Fibroblast of gingiva (primary cell): ENCODE results near the gene LBH.
"Not testable (repeated sequence)": the region's sequence is repeated elsewhere in the genome, so short reads cannot be mapped to it uniquely, and the experiment has no call there.

Experiments
- DNase-seq: peaks from one replicate; pipeline ENCODE4 v3.0.0-alpha.2; 2011; ENCODE audit warnings: low read depth

Gene LBH

DNA sequence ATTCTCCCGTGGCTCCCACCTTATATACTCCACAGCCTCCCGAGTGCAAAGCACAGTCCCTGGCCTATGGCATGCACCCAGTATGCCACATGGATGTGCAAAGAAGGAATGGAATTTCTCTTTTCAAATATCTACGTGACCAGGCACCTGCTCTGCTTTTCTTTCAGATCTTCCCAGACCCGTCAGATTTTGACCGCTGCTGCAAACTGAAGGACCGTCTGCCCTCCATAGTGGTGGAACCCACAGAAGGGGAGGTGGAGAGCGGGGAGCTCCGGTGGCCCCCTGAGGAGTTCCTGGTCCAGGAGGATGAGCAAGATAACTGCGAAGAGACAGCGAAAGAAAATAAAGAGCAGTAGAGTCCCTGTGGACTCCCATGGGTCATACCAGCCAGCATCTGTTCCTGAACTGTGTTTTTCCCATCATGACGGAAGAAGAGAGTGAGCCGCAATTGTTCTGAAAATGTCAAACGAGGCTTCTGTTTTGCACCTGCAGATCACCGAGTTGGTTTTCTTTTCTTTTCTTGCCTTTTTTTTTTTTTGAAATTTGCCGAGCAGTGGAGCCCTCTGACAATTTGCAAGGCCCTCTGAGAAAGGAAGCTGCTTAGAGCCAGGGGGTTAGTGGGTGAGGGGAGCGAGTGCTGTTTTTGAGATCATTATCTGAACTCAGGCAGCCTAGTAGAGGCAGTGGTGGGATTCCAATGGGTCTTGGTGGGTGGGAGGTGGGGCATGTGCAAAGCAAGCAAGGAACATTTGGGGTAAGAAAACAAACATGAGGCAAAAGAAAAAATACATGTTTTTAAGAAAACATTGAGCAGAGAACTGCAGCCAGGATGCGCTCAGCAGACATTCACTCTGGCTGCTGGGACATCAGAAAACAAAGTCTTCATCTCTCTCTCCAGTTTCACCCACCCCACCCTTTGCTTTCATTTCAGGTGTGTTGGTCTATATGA, 26.2 kb downstream of the LBH start:
- DNase-seq = no peak

GRCh38 chr2:30259071-30259470, 27.7 kb downstream of the LBH start:
- DNase-seq = no peak

DNA sequence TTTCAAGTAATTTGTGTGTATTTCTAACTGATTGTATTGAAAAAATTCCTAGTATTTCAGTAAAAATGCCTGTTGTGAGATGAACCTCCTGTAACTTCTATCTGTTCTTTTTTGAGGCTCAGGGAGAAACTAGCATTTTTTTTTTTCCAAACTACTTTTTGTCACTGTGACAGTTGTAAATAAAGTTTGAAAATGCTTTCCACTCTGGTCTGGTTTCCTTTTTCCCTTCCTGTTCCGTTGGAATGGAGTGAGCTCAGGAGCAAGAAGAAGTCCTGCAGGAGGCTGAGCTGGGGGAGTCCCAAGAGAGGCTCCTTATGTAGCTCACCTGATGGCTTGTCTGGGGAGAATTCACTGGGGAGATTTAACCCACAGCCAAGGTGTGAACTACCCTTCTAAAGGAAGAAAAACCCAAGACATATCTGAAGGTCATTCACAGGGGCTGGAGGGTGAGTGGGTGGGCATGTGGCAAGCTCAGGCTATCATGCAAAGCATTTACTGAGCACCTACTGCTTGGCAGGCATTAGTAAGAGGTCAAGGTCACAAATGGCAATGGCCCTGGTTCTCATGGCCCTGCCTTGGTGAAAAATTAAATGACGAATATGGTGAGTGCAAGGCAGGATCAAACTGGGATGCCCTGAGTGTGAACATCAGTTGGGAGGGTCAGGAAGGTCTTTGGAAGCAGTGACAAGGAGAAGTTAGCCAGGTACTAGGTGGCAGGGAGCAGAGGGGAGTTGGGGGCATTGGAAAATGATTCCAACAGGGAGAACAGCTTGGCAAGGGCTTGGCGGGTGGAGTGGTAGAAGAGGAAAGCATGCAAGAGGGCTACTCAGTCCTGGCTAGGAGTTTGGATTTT, 28.7 kb downstream of the LBH start:
- no peak for DNase-seq

- DNase-seq = no peak
Observed at GRCh38 chr2:30260941-30261340, 29.6 kb downstream of the LBH start.

DNA sequence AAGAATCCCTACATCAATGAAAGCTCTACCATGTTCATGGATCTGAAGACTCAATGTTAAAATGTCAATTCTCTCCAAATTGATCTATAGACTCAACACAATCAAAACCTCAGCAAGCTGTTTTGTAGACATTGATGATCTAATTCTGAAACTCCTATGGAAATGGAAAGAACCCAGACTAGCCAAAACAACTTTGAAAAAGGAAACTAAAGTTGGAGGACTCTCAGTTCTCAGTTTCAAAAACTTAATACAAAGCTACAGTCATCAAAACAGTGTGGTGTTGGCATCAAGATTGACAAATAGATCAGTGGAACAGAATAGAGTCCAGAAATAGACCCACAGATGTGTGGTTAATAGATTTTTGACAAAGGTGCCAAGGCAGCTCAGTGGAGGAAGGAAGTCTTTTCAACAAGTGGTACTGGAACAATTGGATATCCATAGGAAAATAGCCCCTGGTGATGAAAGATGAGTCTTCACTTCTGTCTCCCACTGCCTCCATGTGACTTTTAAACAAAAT, 30.4 kb downstream of the LBH start:
- no peak for DNase-seq

DNA sequence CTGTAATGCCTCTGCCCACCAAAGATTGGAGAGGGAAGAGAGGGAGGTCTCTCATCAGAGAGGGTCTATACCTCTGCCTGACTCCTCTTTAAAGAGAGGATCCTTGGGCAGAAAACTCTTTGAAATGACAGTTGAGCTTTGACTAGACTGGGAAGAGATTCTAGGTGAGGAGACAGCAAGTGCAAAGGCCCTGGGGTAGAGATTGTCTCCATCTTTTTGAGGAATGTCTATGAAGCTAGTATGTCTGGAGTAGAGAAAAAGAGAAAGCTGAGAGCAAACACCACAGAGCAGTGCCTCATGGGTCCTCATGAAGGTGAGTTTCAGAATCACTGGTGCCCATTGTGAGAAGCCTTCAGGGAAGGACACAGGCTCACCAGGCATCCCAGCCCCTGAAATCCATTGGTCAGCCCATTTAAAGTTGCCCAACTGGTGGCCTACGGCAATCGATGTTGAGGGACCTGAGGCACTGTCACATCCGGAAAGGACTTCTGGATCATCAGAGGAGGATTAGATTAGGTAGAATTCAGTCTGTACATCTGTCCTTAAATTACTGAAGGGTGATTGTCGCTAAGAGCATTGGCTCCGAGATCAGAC, 31.5 kb downstream of the LBH start:
- DNase-seq = no peak

DNA sequence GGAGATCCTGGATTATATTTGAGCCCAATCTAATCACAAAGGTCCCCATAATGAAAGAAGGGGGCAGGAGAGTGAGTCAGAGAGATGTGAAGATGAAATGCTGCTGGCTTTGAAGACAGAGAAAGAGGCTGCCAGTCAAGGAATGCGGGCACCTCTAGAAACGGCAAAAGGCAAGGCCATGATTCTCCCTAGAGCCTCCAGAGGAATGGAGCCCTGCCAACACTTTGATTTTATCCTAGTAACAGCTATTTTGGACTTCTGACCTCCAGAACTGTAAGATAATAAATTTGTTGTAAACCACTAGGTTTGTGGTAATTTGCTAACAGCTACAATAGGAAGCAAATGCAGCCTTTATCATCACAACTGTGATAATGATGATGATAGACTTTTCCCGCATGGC, 32.9 kb downstream of the LBH start:
- DNase-seq = no peak

- no peak for DNase-seq
Observed at GRCh38 chr2:30265052-30266015, 34.0 kb downstream of the LBH start.

DNA sequence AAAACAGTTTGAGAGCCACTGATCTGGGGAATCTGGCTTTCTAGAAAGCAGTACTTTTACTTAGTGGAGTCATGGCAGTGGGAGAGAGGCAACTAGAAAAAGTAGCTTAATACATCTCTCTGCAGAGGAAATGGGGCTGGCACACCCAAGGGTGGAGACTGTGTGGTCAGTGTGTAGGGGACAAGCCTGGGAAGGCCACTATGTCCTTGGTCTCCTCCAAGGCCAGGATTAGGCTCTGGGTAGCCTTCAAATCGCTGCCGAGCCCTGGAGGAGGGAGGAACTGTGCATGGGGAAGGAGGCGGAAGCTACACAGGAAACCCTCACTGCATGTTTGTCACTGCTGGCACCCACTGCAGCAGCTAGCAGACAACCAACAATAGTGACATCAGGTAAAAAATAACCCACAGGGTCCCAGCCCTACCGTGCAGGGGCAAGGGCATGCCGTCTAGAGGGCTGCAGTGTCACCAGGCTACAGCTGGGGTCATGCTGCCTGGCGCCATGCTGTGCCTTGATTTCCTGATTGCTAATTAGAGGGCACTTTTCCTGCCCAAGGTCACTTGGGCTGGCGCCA, 34.8 kb downstream of the LBH start:
- DNase-seq = no peak

- DNase-seq = no peak
Observed at GRCh38 chr2:30266705-30267104, 35.4 kb downstream of the LBH start.

DNA sequence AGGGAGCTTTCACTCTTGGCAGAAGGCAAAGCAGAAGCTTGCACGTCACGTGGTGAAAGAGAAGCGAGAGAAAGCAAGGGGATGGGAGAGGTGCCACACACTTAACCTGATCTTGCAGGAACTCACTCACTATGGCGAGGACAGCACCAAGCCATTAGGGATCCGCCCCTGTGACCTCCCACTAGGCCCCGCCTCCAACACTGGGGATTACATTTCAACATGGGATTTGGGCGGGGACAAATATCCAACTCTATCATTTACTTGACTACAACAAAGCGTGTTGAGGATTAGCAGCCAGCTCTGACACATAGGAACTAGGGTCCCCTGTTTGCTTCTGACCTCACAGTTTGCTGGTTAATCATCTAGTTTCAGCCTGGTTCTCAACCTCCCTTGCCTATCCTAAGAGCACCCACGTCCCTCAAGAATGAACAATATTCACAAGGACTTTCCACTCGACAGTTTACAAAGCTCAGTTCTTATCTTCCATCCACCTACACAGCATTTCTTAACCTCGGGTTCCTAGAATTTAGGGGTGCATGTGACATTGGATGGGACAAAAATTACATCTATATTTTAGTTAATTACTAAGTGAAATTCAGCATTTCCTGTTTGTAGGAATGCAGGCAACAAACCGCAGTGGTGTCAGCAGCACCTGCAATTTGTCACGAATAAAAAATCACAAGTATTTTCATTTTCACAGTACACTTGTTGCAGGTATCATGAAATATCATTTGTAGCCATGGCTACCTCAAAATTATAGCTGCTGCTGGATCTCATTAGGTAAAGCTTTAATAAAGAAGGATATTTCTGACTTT, 36.0 kb downstream of the LBH start:
- DNase-seq = no peak

DNA sequence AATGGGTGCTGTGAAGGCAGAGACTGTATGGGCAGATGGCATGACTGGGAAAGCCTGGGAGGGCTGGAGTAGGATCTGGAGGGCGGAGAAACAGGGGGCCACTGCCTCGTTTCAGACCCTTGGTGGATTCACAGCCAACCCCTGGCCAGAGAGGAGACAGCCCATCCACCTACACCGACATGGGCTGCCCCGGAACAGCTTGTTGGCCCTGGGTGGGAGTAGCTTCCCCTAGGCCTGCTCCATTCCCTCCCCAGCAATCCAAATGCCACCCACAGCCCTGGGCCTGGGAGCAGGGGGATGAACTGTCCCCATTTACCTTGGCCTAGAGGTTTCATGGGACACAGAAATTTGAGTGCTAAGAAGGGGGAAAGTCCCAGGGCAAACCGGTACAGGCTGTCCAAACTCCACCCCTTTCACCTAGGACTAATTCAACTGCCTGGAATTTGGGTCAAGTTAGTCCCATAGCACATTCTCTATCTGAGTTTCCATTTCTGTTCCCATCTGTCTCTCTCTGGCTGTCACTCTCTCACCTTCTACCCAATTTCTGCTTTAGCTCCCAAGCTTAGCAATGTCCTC, 37.0 kb downstream of the LBH start:
- DNase-seq = no peak

GRCh38 chr2:30269114-30269770, 37.9 kb downstream of the LBH start:
- not testable (repeated sequence) for DNase-seq

DNA sequence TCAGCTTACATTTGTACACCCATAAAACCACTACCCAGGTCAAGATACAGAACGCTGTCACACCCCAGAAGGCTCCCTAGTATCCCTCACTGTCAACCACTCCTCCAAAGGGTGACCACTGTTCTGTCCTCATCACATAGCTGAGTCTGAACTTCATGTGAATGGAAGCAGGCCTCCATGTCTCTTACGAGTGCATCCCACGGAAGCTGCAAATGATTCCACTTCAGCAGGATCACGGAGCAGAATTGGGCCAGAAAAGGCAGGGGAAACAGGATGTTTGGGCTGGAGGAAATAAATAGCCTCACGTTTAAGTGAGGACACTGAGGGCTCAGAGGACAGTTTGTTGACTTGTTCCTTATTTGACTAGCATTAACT, 38.4 kb downstream of the LBH start:
- DNase-seq = no peak

DNA sequence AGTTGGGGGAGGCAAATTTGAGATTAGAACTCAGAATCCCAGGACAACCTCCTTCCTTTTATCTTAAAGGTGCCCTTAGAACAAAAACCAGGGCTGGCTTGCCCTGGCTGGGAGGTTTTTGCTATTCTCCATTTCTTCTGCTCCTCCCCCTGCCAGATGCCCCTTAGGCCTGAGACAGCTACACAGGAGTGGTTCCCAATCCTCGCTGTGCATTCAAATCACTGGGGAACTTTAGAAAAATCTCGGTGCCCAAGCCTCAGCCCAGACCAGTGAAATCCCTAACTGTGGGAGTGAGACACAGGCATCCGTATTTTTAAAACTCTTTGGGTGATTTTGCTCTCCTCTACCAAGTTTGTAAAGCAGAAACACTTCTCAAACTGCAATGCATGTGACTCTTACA, 38.8 kb downstream of the LBH start:
- no peak for DNase-seq

DNA sequence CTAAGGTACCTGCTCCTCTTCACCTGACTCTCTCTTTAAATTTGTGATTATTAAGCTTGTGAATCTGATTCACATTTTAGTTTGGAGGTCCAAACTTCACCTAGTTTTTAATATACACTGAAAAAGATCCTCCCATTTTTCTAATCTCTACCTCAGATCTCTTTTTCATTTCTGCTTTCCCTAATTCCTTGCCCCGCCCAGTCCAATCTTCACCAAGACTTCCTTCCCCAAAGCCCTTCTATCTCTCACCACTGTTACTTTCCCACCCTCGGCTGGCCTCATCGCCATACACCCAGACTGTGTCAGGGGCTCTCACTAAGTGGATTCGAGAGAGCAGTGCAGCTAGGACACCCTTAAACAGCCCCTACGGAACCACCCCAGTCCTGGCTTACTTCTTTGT, 40.0 kb downstream of the LBH start:
- no peak for DNase-seq

DNA sequence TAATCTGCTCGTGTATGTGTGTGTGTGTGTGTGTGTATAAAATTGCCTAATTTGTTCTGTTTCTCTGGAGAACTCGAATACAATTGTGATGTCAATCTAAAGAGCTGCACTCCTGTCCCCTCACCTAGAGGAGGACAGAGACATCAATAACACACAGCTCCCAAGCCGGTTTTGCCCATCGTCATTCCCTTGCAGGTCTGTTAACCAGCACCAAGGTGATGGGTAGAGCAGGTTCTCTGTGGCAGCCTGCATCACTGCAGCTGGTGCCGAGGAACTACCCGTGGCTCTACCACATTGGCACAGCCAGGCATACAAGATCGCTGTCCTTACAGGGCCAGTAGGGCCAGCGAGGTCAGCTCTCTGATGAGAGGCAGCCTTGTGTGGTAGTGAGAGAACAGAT, 41.0 kb downstream of the LBH start:
- DNase-seq = no peak

GRCh38 chr2:30272761-30273573, 41.6 kb downstream of the LBH start:
- DNase-seq = peak; percentile 45
